ENCODE results near the gene CXCL12.

Gene CXCL12

DNA sequence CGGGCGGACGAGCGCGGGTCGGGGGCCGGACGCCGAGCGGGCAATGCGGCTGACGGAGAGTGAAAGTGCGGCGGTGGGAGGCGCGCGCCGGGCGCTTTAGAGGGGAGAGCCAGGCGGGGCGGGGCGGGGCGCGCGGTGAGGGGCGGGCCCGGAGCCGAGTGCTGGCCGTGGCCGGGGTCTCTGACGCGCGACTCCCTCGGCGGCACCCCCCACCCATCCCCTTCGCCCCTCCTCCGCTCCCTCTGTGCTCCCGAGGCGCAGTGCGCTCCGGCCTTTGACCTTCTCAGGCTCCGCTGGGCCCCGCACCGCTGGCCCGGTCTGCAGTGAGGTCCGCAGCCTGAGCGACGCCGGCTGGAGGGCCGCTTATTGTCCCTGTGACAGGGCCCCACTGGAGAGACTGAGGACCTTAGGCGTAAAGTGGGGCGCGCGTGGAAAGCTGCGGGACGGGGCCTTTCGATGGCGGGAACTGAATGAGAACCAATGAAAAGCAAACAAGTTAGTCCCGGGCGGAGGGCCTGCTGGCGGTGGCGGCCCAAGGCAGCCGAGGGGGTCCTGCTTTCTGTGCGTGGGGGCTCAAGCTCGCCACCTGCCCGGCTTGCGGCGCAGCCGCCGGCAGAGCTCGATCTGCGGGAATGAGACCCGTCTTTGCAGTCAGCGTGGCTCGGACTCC, at the start of gene CXCL12:
Gene CXCL12, minus strand, starts transcription at position 72 of the 670 bp plus-strand sequence. CDS start 92 bp downstream, outside the sequence.
- DNase-seq (ENCODE audit: low read depth in 2 of 2) = no peak

DNA sequence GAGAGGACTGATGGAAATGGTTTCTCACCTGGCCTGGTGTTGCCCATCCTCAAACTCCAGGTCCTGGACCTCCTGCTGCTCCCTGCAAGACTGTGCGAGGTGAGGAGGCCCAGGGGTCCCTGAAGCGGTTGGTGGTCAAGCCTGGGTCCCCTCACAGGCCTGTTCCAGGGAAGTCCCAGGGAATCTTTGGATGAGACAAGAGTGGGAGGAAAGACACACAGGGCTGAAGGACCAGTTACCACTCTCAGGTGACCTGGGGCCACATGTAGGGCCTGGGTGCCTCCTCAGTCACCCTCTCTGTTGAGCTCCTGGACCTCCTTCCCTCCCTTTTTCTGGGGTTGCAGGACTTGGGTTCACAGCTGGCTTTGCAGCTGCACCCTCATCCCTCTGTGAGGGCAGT, 42.6 kb upstream of the CXCL12 start:
- no peak for DNase-seq (ENCODE audit: low read depth in 2 of 2)

DNA sequence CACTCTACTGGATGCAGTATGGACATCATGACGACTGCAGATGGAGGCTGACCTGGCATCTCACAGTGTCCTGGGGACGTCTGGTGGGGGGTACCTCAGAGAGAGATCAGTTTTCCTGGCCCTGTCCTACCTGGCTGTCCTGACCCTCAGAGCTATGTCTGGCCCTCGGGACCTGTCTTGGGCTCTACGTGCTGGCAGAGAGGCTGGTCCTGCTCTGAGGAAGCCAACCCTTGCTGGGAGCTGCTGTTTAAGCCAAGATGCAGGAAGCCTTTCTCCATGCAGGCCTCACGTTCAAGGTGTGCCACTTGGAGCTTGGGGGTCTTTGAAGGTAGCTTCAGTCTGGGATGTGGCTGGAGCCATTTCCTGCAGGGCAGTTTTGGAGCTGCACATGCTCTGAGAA, 42.1 kb upstream of the CXCL12 start:
- DNase-seq (ENCODE audit: low read depth in 2 of 2) = no peak

DNA sequence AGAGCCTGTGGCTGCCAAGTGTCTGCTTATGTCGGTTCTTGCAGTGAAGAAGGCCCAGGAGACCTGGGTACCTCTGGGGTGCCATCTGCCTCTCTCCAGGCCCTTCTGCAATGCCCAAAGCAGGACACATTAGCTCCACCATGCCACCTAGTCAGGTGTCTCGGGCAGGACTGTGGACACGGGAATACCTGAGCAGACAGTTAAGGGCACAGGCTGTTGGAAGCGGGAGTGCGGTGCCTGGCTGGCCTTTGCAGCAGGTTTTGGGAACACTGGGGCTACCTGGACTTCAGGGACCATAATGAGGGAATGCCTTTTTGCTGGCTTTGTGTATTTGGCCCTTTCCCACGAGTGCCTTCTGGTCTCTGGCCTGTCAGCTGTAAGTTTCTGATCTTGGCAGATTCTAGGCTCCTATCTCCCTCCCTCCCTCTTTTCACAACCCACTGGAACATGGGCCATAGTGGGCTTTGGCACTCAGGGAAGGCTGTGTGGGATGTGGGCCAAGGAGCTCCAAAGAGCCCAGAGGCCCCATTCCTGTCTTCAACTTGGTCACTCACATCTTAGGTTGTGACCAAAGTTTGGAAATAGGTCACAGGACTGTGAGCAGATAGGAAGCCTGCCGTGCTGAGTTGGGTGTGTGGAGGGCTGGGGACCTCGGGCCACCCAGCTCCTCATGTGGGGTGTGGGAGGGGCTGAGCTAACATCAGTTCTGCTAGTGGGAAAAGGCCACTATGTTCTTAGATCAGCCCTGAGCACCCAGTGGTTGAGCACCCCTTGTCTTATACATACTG, 41.5 kb upstream of the CXCL12 start:
- no peak for DNase-seq (ENCODE audit: low read depth in 2 of 2)

DNA sequence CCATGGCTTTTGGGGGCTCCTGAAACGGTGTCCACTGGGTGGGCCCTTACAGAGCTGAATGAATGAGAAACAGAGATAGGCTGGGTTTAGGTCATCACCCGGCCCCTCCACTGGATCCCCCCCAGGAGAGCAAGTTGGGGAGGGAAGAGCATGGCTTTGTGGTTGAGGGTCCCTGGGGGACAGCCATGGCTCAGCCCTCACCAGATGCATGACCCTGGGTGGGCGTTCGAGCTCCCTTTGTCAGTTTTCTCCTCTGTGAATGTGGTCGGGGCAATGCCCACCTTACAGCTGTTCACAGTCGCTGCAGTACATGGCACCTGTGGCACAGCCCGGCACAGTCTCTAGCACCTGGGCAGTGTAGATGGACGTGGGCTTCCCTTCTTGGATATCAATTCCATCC, 40.6 kb upstream of the CXCL12 start:
- DNase-seq (ENCODE audit: low read depth in 2 of 2) = no peak

DNA sequence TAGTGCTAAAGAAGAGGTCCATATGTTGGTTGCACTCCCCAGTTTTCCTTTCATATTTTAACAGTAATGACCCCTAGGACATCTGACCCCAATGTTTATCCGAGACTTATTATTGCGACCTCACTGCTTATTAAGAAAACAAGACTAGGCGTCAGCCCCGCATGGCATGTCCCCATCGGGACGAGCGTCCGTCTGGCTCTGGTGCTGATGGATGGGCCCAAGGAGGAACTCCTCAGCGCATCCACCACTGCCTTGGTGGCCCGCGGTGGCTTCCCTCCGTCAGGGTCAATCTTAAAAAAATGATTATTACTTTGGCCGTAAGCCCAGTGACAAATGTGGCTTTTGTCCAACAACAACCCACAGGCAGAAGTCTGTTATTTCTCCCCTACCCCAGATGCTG, 40.1 kb upstream of the CXCL12 start:
- DNase-seq (ENCODE audit: low read depth in 2 of 2) = no peak

DNA sequence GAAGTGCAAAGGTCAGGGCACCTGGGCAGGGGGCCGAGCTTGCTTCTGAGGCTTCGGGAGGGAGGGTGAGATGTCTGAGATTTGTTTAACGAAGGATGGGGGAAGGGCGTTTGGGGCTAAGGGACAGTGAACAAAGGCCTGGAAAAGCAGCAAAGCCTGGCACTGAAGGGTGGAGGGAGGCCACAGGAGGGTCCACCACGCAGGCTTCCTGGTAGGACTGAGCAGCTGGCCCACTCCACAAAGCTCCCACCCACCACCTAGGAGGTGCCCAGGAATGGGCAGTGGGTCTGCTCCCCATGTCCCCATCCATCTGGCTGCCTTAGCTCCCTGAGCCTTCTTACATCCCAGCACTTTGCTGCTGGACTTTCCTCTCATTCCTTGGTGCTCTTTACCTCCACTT, 39.4 kb upstream of the CXCL12 start:
- DNase-seq (ENCODE audit: low read depth in 2 of 2) = no peak

DNA sequence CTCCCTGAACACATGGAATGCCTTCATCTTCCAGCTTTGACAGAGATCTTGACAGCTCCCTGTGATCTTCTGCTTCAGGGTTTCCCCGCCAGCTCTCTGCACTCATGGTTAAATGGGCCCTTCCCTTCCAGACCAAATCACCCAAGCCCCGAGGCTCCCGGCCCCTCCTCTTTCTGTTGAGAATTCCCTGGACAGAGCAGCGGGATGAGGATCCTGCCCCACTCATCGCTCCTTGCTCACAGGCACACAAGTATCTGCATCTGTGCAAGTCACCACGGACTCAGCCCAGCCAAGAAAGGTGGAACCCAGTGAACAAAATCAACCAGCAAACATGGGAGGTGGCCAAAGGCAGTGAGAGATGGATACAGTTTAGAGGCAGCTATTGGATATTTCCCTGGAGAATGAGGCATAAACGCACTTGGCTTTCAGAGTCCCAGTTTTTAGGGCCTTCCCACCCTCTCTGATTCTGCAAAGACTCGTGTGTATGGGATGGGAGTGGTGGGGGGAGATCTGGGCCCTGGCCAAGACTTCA, 37.7 kb upstream of the CXCL12 start:
- DNase-seq (ENCODE audit: low read depth in 2 of 2) = no peak

DNA sequence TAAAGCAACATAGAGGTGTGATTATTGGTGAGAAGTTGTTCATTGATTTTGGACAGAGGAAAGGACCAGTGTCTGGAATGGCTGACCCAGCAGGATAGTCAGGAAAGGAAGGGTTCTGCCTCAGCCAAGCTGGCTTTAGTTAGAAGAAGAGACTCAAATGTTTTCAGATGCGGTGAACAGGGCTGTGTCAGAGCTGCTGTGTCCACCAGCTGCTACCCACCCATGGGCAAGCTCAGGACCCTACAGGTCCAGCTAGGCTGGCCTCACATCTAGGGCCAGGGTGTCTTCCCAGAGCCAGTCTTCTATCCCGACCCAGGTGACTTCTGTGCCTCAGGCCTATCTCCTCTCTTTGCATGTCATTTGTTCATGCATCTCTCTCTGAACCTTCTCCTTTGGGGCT, 37.3 kb upstream of the CXCL12 start:
- no peak for DNase-seq (ENCODE audit: low read depth in 2 of 2)

DNA sequence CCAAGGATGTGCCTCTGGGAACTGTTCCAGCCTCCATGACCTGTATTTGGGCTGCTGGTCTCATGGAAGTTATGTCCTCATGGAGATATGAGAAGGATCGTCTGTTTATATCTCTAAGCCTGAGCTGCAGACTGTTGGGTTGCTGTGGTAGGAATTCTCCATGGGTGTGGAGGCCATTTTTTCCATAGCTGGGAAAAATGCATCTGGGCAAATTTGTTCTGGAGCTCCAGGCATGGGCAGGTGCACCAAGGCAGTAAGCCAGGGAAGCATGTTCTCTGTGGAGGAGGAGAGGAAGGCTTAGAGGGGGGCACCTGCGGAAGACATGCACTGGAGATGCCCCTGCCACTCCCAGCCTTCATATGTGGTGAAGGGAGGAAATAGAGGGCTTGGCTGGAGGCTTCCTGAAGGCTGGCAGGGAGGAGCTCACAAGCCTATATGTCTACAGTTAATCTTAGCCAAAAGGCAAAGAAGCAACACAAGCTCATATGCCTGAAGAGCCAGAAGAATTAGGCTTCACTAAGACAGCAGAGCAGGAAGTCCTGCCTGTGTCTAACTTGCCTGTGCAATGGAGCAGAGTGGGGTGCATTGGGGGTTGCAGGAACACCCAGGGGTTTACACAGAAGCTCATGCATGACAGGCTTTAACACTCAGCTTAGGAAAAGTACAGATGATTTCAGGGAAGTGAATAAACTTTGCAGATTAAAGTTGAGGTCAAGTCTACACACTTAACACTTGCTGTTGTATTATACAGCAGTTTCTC, 35.1 kb upstream of the CXCL12 start:
- DNase-seq (ENCODE audit: low read depth in 2 of 2) = no peak

DNA sequence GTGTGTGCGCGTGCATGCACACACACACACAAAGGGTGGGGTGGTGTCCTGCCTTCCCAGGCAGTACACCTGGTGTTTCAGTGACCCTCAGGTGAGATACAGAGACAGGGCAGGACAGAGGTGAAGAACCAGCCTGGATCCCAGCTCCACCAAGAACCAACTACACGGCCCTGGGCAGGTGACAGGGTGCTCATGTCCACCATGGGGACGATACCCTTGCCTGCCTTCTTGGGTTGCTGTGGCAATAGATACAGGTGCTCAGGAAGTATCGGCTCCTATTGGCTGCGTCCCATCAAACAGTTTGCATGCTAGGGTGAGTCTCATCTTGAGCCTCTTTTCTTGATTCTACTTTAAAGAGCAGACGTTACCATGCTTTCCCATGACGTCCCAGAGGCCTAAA, 33.7 kb upstream of the CXCL12 start:
- no peak for DNase-seq (ENCODE audit: low read depth in 2 of 2)

DNA sequence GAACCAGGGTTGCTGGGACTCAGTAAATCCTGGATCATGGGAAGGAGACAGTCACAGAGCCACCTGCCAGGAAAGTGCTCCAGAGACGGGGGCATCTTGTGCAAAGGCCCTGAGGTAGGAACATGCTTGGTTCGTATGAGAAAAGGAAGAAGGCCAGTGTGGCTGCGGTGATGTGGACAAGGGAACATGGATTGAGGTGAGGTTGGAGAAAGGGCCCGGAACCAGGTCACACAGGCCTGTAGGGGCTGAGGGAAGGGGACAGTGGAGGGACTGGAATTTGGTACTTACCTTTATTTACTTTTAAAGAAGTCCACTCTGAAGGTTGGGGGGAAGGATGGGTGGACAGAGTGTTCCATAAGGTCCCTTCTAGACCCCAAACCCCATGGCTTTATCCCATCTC, 32.9 kb upstream of the CXCL12 start:
- no peak for DNase-seq (ENCODE audit: low read depth in 2 of 2)

DNA sequence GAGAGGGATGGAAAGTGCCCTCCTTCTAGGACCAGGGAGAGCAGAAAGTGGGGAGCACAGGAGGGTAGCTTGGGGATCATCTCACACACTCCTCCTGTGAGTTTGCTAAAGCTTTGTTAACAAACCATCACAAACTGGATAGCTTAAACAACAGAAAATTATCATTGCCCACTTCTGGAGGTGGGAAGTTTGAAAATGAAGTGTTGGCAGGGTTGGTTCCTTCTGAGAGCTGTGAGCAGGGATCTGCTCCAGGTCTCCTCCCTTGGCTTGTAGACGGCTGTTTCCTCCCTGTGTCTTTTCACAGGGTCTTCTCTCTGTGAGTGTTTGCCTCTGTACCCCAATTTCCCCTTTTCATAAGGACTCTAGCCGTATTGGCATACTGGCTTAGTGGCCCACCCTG, 32.0 kb upstream of the CXCL12 start:
- no peak for DNase-seq (ENCODE audit: low read depth in 2 of 2)

DNA sequence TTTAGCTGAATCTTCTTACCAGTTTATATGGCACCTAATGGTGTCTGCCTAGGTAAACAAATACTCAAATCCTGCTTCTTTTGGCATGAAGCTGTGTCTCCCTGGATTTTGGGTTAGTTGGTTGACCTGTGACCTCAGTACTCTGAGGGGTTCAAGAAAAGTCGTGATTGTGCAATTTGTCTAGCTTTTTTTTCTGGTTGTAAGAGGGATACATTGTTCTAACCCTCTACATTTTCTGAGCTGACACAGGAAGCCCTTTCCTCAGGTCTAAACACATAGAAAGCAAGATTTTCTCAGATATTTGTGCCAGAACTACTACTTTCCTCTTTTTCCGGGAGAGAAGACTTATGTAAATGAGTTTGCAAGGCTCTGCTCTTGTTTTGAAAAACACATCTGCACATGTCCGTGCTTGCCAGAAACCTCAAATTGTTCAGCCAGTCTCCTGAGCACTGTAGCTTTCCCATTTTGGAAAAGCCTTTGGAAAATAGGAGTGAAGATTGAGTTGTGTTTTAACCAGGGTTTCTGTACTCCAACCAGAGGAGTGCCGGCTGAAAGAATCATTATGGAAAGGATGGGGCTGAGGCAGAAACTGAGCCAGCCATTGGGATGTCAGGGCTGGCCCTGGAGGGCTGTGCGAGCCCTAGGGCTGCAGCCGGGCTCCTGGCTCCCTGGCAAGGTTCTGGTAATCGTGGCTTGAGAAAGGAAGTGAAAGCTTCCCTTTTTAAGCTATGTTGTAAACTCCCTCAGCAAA, 31.3 kb upstream of the CXCL12 start:
- no peak for DNase-seq (ENCODE audit: low read depth in 2 of 2)

DNA sequence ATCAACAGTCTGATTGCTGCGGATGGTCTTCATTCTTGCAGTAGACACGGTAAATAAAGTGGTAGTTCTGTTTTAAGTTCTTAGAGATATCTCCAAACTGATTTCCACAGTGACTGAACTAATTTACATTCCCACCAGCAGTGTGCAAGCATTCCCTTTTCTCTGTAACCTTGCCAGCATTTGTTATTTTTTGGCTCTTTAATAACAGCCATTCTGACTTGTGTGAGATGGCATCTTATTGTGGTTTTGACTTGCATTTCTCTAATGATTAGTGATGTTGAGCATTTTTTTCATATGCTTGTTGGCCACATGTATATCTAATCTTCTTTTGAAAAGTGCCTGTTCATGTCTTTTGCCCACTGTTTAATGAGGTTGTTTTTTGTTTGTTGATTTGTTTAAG, 30.2 kb upstream of the CXCL12 start:
- no peak for DNase-seq (ENCODE audit: low read depth in 2 of 2)

DNA sequence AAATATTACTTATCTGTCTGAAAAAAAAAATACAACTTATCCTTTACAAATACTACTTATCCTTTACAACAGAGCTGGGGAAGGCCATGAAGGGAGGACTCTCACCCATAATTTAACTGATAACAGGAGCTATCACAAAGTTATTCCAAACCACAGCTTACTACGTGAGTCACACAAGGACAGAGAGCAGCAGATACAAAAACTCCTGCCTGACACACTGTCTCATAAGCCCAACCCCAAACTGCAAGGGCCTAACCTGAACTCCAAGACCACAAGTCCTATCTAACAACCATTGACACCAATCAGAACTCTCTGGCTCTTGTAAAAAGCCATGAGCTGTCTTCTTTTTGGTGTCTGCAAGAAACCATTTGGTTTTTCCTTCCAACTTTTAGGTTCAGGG, 28.5 kb upstream of the CXCL12 start:
- DNase-seq (ENCODE audit: low read depth in 2 of 2) = no peak

DNA sequence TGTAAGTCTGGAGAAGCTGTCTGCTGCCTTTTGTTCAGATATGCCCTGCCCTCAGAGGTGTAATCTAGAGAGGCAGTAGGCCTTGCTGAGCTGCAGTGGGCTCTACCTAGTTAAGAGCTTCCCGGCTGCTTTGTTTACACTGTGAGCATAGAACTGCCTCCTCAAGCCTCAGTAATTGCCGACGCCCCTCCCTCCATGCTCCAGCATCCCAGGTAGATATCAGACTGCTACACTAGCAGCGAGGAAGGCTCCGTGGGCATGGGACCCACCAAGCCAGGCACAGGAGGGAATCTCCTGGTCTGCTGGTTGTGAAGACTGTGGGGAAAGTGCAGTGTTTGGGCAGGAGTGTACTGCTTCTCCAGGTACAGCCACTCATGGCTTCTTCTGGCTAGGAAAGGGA, 26.4 kb upstream of the CXCL12 start:
- DNase-seq (ENCODE audit: low read depth in 2 of 2) = no peak

DNA sequence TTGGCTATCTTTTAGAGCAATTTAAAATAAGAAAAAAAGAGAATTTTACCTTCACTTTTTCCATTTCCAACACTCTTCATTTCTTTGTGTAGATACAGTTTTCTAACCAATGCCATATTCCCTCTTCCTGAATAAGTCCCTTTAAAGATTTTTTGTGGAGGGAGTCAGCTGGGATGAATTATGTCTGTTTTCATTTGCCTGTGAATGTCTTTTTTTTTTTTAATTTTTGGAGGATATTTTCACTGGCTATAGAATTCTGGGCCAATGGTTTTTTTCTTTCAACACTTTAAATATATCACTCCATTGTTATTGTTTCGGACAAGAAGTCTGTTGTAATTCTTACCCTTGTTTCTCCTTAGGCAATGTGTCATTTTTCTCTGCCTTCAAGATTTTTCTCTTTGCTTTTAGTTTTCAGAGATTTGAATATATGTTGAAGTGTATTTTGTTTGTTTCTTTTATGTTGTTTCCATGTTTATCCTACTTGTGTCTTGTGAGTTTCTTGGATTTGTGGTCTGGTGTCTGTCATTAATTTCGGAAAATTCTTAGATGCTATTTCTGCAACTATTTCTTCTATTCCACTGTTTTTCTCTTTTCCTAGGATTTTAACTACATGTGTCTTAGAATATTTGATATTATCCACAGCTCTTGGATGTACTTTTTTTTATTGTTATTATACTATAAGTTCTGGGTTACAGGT, 20.0 kb upstream of the CXCL12 start:
- no peak for DNase-seq (ENCODE audit: low read depth in 2 of 2)

DNA sequence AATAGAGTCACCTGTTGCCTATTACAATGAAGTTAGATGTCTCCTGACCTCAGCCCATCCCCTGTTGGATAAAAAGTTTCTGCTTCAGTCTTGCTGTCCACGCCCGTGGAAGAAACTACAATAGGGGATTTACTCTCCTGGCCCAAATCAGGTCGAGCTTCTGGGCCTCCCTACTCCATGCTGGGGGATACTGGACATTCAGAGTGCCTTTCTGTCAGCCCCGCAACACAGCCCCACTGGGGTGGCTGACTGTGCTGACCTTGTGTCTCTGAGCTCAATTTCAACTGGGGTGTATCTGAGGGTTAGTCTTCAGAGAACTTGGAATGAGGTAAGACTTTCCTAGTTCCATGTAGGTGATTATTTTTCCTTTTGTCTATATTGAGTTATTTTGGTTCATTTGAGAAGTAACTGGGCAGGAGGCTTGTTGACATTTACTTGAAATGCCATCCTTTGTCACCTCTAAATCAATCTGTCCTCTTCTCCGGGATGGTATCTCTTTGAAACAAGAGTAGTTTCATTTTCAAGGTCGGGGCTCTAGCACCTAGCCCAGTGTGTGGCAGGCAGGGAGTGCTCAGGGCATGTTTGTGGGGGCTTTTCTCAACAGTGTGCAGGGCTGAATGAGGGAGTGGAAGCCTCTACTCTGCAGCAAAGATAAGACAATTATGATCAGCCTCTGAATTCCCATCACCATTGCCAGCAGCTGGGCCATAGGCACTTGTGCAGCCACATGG, 17.7 kb upstream of the CXCL12 start:
- no peak for DNase-seq (ENCODE audit: low read depth in 2 of 2)

DNA sequence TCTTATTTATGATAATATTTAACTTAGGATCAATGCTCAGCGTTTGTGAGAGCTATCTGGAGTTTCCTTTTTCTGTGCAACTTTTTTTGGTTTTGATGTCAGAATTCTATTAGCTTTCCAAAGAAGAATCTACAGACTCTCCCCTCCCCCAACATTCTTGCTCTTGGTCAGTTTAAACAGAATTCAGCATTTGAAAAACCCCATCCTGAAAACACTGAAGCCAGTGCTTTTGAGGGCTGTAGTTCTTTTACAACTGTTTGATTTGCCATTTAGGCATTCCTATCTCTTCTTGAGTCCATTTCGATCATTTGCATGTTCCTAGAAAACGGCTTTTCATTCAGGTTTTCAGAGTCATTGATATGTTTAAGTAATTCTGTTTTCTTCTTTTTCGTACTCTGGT, 15.6 kb upstream of the CXCL12 start:
- DNase-seq (ENCODE audit: low read depth in 2 of 2) = no peak
